Liver (tissue), 9 donors: Measurements from ENCODE around the gene C2orf49. TPM values are rescaled to one million over a fixed set of nuclear protein-coding genes. Genes with fewer than 3 reads are reported as not detected.
A peak's percentile ranks its signal among the peaks of the same experiment; 100 is the strongest.

Source experiments
- DNase-seq: peaks from one replicate; pipeline ENCODE4 v3.0.0-alpha.2; 2017; ENCODE audit warnings: low spot score
- H3K27ac ChIP-seq, 2 donors: one replicate each; pipeline ENCODE4 v1.7.0; 2013; ENCODE audit warnings: inconsistent platforms in 2 of 2, low read length in 2 of 2, control low read depth in 1 of 2, low read depth in 1 of 2, mild to moderate bottlenecking in 1 of 2
- H3K27me3 ChIP-seq, 4 donors: one replicate each; pipeline versions ENCODE4 v1.6.1 to v1.7.0; 2013; ENCODE audit warnings: low read length in 3 of 4, inconsistent platforms in 1 of 4, mild to moderate bottlenecking in 1 of 4, moderate library complexity in 1 of 4; ENCODE audit not compliant: control insufficient read depth in 4 of 4, insufficient read depth in 4 of 4
- H3K36me3 ChIP-seq, 4 donors: one replicate each; pipeline versions ENCODE4 v1.6.1 to v1.7.0; 2013; ENCODE audit warnings: low read length in 3 of 4, mild to moderate bottlenecking in 3 of 4, low read depth in 1 of 4, moderate library complexity in 1 of 4; ENCODE audit not compliant: control insufficient read depth in 4 of 4, insufficient read depth in 3 of 4
- H3K4me1 ChIP-seq, 4 donors: one replicate each; pipeline versions ENCODE4 v1.6.1 to v1.7.0; 2013; ENCODE audit warnings: low read length in 3 of 4, mild to moderate bottlenecking in 3 of 4, moderate library complexity in 1 of 4; ENCODE audit not compliant: control insufficient read depth in 4 of 4, insufficient read depth in 4 of 4
- H3K4me3 ChIP-seq, 3 donors: one replicate each; pipeline versions ENCODE4 v1.6.1 to v1.7.0; 2013; ENCODE audit warnings: low read length in 3 of 3, control low read depth in 1 of 3, low read depth in 1 of 3, mild to moderate bottlenecking in 1 of 3
- H3K9ac ChIP-seq, 2 donors: one replicate each; pipeline ENCODE4 v1.7.0; 2013; ENCODE audit warnings: low read length in 2 of 2, mild to moderate bottlenecking in 2 of 2, moderate library complexity in 2 of 2, control low read depth in 1 of 2, low read depth in 1 of 2
- H3K9me3 ChIP-seq, 4 donors: one replicate each; pipeline versions ENCODE4 v1.6.1 to v1.7.0; 2013; ENCODE audit warnings: low read length in 3 of 4; ENCODE audit not compliant: control insufficient read depth in 4 of 4
- EGR1 ChIP-seq, 2 donors: IDR thresholded peaks; 2 replicates each; pipeline ENCODE4 v1.6.1; 2016 to 2018; ENCODE audit warnings: antibody characterized with exemption in 2 of 2, low read depth in 2 of 2
- FOXA1 ChIP-seq: IDR thresholded peaks from 2 replicates; pipeline ENCODE4 v1.6.1; 2016; ENCODE audit warnings: antibody characterized with exemption
- FOXA2 ChIP-seq: IDR thresholded peaks from 2 replicates; pipeline ENCODE4 v1.6.1; 2016; ENCODE audit warnings: antibody characterized with exemption
- GABPA ChIP-seq, 2 donors: IDR thresholded peaks in 1 of 2; conservative IDR thresholded peaks in 1 of 2; 2 replicates each; pipeline ENCODE4 v1.6.1; 2016; ENCODE audit warnings: antibody characterized with exemption in 2 of 2, mild to moderate bottlenecking in 1 of 2, moderate library complexity in 1 of 2
- JUND ChIP-seq, 2 donors: IDR thresholded peaks; 2 replicates each; pipeline ENCODE4 v1.6.1; 2016; ENCODE audit warnings: antibody characterized with exemption in 2 of 2
- MAX ChIP-seq: IDR thresholded peaks from 2 replicates; pipeline ENCODE4 v1.6.1; 2016; ENCODE audit warnings: antibody characterized with exemption
- NR2F2 ChIP-seq: IDR thresholded peaks from 2 replicates; pipeline ENCODE4 v1.6.1; 2016; ENCODE audit warnings: antibody characterized with exemption
- RAD21 ChIP-seq, 2 donors: IDR thresholded peaks; 2 replicates each; pipeline ENCODE4 v1.6.1; 2016; ENCODE audit warnings: antibody characterized with exemption in 2 of 2, mild to moderate bottlenecking in 2 of 2
- REST ChIP-seq: IDR thresholded peaks from 2 replicates; pipeline ENCODE4 v1.6.1; 2016; ENCODE audit warnings: antibody characterized with exemption, mild to moderate bottlenecking
- SP1 ChIP-seq: IDR thresholded peaks from 2 replicates; pipeline ENCODE4 v1.6.1; 2018; ENCODE audit warnings: antibody characterized with exemption, mild to moderate bottlenecking
- TAF1 ChIP-seq: conservative IDR thresholded peaks from 2 replicates; pipeline ENCODE4 v1.6.1; 2016; ENCODE audit warnings: antibody characterized with exemption, mild to moderate bottlenecking
- WGBS: extraction: QIAGEN DNeasy Blood & Tissue Kit; methylation state at CpG from one replicate; pipeline ENCODE4 v1.1.7; 2013; 5-methylcytosine and 5-hydroxymethylcytosine counted together
- polyA plus RNA-seq, 2 donors: library from polyadenylated mRNA; stranded (reverse) in 1 of 2; unstranded in 1 of 2; fragments of 200-250 nt in 1 of 2; fragments of >200 nt in 1 of 2; fragmentation: Nextera tagmentation in 1 of 2; extraction: Ambion mirVana in 1 of 2; gene quantifications; one replicate each; pipeline versions ENCODE4 v1.2.1 to v1.2.3, GENCODE V29; 2013 to 2015
- total RNA-seq, 2 donors: library from RNA; depleted of rRNA; stranded (reverse); fragments of >200 nt; gene quantifications; one replicate each; pipeline ENCODE4 v1.2.3, GENCODE V29; 2014
- TF ChIP-seq, protein P1 (sequence below): IDR thresholded peaks from 2 replicates; pipeline ENCODE4 v1.6.1; 2016; ENCODE audit warnings: antibody characterized with exemption
- TF ChIP-seq, protein P2 (sequence below): IDR thresholded peaks from 2 replicates; pipeline ENCODE4 v1.6.1; 2016; ENCODE audit warnings: antibody characterized with exemption
- TF ChIP-seq, protein P3 (sequence below): fragments of 150-350 bp; IDR thresholded peaks from 2 replicates; pipeline ENCODE4 v1.5.1; 2017; ENCODE audit warnings: improper control_type of control experiment, low read depth, low read length; ENCODE audit not compliant: missing input control
- donor health status: healthy.
- donor health status: healthy.
- donor health status: healthy.
- donor health status: healthy.
- donor health status: healthy.

Gene C2orf49
- total and polyA plus RNA-seq, 4 donors = 3.3 to 8.2 (median 8.1) TPM

GRCh38 chr2:105344704-105345345 is 7.5 kb downstream of the C2orf49 start:
- H3K27ac ChIP-seq = no peak overlapping the region

DNA sequence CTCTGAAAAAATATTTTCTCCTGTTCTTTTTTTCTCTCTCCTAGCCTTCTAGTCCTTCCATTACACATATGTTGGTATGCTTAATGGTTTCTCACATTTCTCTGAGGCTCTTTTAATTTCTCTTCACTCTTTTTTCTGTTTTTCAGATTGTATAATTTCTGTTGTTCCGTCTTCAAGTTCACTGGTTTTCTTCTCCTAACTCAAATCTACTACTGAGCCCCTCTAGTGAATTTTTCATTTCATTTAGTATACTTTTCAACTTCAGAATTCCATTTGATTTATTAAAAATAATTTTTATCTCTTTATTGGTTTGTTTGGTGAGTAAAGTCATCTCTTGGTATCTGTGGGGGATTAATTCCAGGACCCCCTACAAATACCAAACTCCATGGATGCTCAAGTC is 19.8 kb downstream of the C2orf49 start:
- H3K4me1 ChIP-seq = peaks cover 0 to 10% (median 6%) of the 10 kb centered on the region in 4 donors
- H3K36me3 ChIP-seq = peaks cover 6 to 15% (median 8%) of the 10 kb centered on the region in 4 donors
- DNase-seq = no peak
- H3K9ac ChIP-seq = no peak overlapping the region
- TF ChIP-seq, protein P1, sequence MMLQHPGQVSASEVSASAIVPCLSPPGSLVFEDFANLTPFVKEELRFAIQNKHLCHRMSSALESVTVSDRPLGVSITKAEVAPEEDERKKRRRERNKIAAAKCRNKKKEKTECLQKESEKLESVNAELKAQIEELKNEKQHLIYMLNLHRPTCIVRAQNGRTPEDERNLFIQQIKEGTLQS = no peak
- no peak for TF ChIP-seq MAX
- TF ChIP-seq REST = no peak
- TF ChIP-seq EGR1 (IDR thresholded peaks at IDR 0.05; ENCODE audit: low read depth in 2 of 2) = no peak
- no peak for TF ChIP-seq JUND (IDR thresholded peaks at IDR 0.05)
- no peak for TF ChIP-seq GABPA (IDR thresholded peaks at IDR 0.05 in 1 of 2, conservative IDR thresholded peaks at IDR 0.05 in 1 of 2)
- TF ChIP-seq FOXA1 = no peak
- TF ChIP-seq SP1 = no peak
- no peak for TF ChIP-seq TAF1
- no peak for TF ChIP-seq RAD21 (IDR thresholded peaks at IDR 0.05)
- TF ChIP-seq, protein P2, sequence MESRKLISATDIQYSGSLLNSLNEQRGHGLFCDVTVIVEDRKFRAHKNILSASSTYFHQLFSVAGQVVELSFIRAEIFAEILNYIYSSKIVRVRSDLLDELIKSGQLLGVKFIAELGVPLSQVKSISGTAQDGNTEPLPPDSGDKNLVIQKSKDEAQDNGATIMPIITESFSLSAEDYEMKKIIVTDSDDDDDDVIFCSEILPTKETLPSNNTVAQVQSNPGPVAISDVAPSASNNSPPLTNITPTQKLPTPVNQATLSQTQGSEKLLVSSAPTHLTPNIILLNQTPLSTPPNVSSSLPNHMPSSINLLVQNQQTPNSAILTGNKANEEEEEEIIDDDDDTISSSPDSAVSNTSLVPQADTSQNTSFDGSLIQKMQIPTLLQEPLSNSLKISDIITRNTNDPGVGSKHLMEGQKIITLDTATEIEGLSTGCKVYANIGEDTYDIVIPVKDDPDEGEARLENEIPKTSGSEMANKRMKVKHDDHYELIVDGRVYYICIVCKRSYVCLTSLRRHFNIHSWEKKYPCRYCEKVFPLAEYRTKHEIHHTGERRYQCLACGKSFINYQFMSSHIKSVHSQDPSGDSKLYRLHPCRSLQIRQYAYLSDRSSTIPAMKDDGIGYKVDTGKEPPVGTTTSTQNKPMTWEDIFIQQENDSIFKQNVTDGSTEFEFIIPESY = no peak
- no peak for TF ChIP-seq FOXA2
- TF ChIP-seq NR2F2 = no peak
- 96% methylated on average over 1 of the region's 1 CpG for WGBS
- H3K9me3 ChIP-seq = no peaks in the 10 kb centered on the region
- no peaks in the 10 kb centered on the region for H3K27me3 ChIP-seq
- no peak overlapping the region for H3K4me3 ChIP-seq
- no peak overlapping the region for H3K27ac ChIP-seq

More at GRCh38 chr2:105344704-105345345, 7.5 kb downstream of the C2orf49 start:
- Histone ChIP-seq H3K9ac (no peak overlapping the region), H3K4me1 (peaks cover 0 to 2% (median 0%) of the 10 kb centered on the region in 4 donors), H3K4me3 (no peak overlapping the region), H3K9me3 (no peaks in the 10 kb centered on the region), H3K36me3 (peaks cover 7 to 71% (median 56%) of the 10 kb centered on the region in 4 donors), H3K27me3 (no peaks in the 10 kb centered on the region)
- DNase-seq = no peak
- 71% methylated on average over 4 of the region's 4 CpGs for WGBS
- peak; percentile 69 to 73 for TF ChIP-seq RAD21 (IDR thresholded peaks at IDR 0.05)
- TF ChIP-seq, protein P3, sequence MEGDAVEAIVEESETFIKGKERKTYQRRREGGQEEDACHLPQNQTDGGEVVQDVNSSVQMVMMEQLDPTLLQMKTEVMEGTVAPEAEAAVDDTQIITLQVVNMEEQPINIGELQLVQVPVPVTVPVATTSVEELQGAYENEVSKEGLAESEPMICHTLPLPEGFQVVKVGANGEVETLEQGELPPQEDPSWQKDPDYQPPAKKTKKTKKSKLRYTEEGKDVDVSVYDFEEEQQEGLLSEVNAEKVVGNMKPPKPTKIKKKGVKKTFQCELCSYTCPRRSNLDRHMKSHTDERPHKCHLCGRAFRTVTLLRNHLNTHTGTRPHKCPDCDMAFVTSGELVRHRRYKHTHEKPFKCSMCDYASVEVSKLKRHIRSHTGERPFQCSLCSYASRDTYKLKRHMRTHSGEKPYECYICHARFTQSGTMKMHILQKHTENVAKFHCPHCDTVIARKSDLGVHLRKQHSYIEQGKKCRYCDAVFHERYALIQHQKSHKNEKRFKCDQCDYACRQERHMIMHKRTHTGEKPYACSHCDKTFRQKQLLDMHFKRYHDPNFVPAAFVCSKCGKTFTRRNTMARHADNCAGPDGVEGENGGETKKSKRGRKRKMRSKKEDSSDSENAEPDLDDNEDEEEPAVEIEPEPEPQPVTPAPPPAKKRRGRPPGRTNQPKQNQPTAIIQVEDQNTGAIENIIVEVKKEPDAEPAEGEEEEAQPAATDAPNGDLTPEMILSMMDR = peak; percentile 26
- no peak for TF ChIP-seq FOXA1
- TF ChIP-seq FOXA2 = no peak
